Keratinocyte (primary cell): ENCODE measurements around the gene CHIT1.

Experiments used
- CTCF ChIP-seq, 3 experiments: IDR thresholded peaks in 1 of 3; conservative IDR thresholded peaks in 1 of 3; optimal IDR thresholded peaks in 1 of 3; 2 replicates in 2 of 3; 3 replicates in 1 of 3; pipeline versions ENCODE3 to v1.5.1; 2011; ENCODE audit warnings: low read length in 3 of 3, mild to moderate bottlenecking in 3 of 3, moderate library complexity in 2 of 3, control low read depth in 1 of 3, inconsistent platforms in 1 of 3; ENCODE audit not compliant: insufficient read depth in 2 of 3; ENCODE audit errors: extremely low read depth in 1 of 3
- EZH2 ChIP-seq: IDR thresholded peaks from one replicate; pipeline ENCODE4 v1.6.1; 2012; ENCODE audit warnings: inconsistent platforms, mild to moderate bottlenecking, low read length, moderate library complexity

GRCh38 chr1:203199481-203199815, 30.0 kb downstream of the CHIT1 start:
- TF ChIP-seq CTCF (optimal IDR thresholded peaks at IDR 0.05 in 1 of 3, IDR thresholded peaks at IDR 0.05 in 1 of 3, conservative IDR thresholded peaks at IDR 0.05 in 1 of 3; ENCODE audit: extremely low read depth in 1 of 3, insufficient read depth in 2 of 3, low read length in 3 of 3): no peak
- TF ChIP-seq EZH2: no peak
